GM19397 (cell line): Measurements from ENCODE around the gene WDR35.
"Not testable (repeated sequence)": the region's sequence is repeated elsewhere in the genome, so short reads cannot be mapped to it uniquely, and the experiment has no call there.

Experiments
- ATAC-seq: cut with Tn5 transposase; IDR thresholded peaks from one replicate; pipeline ENCODE4 v1.9.1; 2021; ENCODE audit warnings: mild to moderate bottlenecking, moderate library complexity; ENCODE audit not compliant: unreplicated experiment

Gene WDR35

GRCh38 chr2:19943189-19943588 lies 46.7 kb downstream of the WDR35 start:
- ATAC-seq: no peak

GRCh38 chr2:19942199-19942598 lies 47.7 kb downstream of the WDR35 start:
- ATAC-seq: no peak

GRCh38 chr2:19937004-19937403 lies 52.9 kb downstream of the WDR35 start:
- ATAC-seq: no peak

- no peak for ATAC-seq
Observed at GRCh38 chr2:19936203-19936602, 53.7 kb downstream of the WDR35 start.

- peak; percentile 81 for ATAC-seq
Observed at GRCh38 chr2:19933351-19933981, 56.4 kb downstream of the WDR35 start.

- peak; percentile 26 for ATAC-seq
Observed at GRCh38 chr2:19932928-19933327, 57.0 kb downstream of the WDR35 start.

- no peak for ATAC-seq
Observed at GRCh38 chr2:19929226-19929625, 60.7 kb downstream of the WDR35 start.

- not testable (repeated sequence) for ATAC-seq
Observed at GRCh38 chr2:19927816-19928215, 62.1 kb downstream of the WDR35 start.

- not testable (repeated sequence) for ATAC-seq
Observed at GRCh38 chr2:19924526-19924925, 65.4 kb downstream of the WDR35 start.

- ATAC-seq: not testable (repeated sequence)
Observed at GRCh38 chr2:19922188-19922587, 67.7 kb downstream of the WDR35 start.

- no peak for ATAC-seq
Observed at GRCh38 chr2:19916385-19916950, 73.4 kb downstream of the WDR35 start.

- no peak for ATAC-seq
Observed at GRCh38 chr2:19914266-19914975, 75.5 kb downstream of the WDR35 start.

GRCh38 chr2:19911808-19912509 lies 77.9 kb downstream of the WDR35 start:
- ATAC-seq: no peak

GRCh38 chr2:19902216-19902740 lies 87.6 kb downstream of the WDR35 start:
- ATAC-seq: peak; percentile 4

GRCh38 chr2:19901442-19902215 lies 88.3 kb downstream of the WDR35 start, which contains the start of gene TTC32:
TTC32 (minus strand) TSS chr2:19901983; CDS start chr2:19901854, 129 bp downstream.
- peak; percentile 90 for ATAC-seq

GRCh38 chr2:19900931-19901441 lies 88.9 kb downstream of the WDR35 start:
- peak; percentile 12 for ATAC-seq

GRCh38 chr2:19899985-19900930 lies 89.6 kb downstream of the WDR35 start:
- no peak for ATAC-seq

- ATAC-seq: no peak
Observed at GRCh38 chr2:19898592-19899329, 91.1 kb downstream of the WDR35 start.
